Esophagus muscularis mucosa (tissue), 4 donors: ENCODE results near the gene RUNX3.

Experiments
- CTCF ChIP-seq, 3 experiments: fragments of 200-600 bp in 2 of 3; fragments of 450-650 bp in 1 of 3; sonication (generic) in 2 of 3; IDR thresholded peaks; one replicate each; pipeline ENCODE4 v1.5.1; 2017 to 2019; ENCODE audit warnings: antibody characterized with exemption in 3 of 3, mild to moderate bottlenecking in 2 of 3, moderate library complexity in 1 of 3
- EP300 ChIP-seq: sonication (generic); formaldehyde crosslinking; IDR thresholded peaks from one replicate; pipeline ENCODE4 v1.6.1; 2017; ENCODE audit warnings: antibody characterized with exemption
- POLR2A ChIP-seq: fragments of 450-650 bp; IDR thresholded peaks from one replicate; pipeline ENCODE4 v1.6.1; 2017; ENCODE audit warnings: antibody characterized with exemption, moderate library complexity, mild to moderate bottlenecking, low read depth
- POLR2AphosphoS5 ChIP-seq, 2 donors: sonication (generic); formaldehyde crosslinking; IDR thresholded peaks; one replicate each; pipeline ENCODE4 v1.6.1; 2017; ENCODE audit warnings: antibody characterized with exemption in 2 of 2

DNA sequence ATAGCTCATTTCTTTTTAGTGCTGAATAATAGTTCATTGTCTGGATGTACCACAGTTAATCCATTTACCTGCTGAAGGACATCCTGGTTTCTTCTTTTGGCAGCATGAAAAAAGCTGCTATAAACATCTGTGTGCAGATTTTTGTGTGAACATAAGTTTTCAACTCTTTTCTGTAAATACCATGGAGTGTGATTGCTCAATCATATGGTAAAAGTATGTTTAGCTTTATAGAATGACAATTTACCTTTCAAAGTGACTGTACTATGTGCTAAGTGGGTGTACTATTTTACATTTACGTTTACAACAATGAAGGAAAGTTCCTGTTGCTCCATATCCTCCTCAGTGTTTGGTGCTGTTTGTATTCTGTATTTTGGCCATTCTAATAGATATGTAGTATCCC is 49.0 kb downstream of the RUNX3 start:
- TF ChIP-seq CTCF (IDR thresholded peaks at IDR 0.05) (no peak), EP300 (no peak), POLR2AphosphoS5 (IDR thresholded peaks at IDR 0.05) (no peak), POLR2A (no peak)
